ENCODE measurements around the gene KCNIP3. TPM values are rescaled to one million over a fixed set of nuclear protein-coding genes. Genes with fewer than 3 reads are reported as not detected.

Gene KCNIP3
- total RNA-seq, 2 donors from 2014 or later = 4.0 to 5.9 TPM

DNA sequence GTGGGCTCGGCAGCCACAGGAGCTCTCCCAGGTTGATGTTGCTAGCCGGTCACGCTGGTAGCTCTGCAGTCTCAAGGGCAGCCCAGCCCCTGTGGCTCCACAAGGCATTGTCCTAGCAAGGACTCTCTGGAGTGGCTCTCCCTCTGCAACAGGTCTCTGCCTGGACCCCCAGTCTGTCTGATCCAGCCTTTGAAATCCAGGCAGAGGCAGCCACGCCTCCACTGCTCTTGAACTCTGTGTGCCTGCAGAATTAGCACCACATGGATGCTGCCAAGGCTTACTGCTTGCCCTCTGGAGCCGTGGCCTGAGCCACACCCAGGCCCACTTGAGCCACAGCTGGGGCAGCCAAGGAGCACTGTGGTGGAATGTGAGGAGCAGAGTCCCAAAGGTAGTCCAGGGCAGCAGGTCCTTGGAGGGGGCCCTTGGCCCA lies 62.4 kb downstream of the KCNIP3 start:
- no peak for TF ChIP-seq CTCF (IDR thresholded peaks at IDR 0.05)
- DNase-seq (ENCODE audit: low spot score) = no peak
- Histone ChIP-seq H3K27me3 (no peaks in the 10 kb centered on the region), H3K36me3 (no peaks in the 10 kb centered on the region), H3K4me3 (no peak overlapping the region), H3K9me3 (no peaks in the 10 kb centered on the region), H3K27ac (no peak overlapping the region), H3K4me1 (peaks cover 0 to 6% of the 10 kb centered on the region in 2 donors)

DNA sequence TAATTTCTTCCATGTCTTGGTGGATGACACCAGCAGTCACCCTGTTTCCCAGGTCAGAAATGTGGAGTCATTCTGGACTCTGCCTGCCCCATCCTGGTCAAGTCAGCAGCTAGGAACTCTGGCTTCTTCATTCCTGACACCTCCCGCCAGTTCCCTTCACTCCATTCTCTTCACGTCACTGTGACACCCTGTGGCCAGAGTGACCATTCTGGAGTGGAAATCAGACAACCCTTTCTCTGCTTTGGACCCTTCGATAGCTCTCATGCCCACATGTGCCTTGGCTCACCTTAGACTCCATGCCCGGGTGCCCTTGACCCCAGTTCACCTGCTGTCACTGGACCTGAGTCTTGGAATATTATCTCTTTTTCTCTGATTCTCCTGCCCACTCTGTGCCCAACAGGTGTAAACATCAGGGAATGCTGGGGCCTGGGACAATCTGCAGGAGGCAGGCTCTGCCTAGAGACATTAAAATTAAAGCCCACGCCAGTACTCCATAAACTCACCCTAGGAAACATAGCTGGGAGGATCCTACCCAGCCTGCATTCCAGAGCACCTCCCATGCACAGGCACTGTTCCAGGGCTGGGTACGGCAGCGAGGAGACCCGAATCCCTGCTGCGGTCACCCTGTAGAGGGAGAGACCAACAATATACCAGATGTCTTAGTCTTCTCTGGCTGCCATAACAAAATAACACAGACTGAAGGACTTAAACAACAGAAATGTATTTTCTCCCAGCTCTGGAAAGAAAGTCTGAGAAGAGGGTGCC lies 64.3 kb downstream of the KCNIP3 start:
- Histone ChIP-seq H3K27ac (no peak overlapping the region), H3K4me1 (peaks cover 0 to 6% of the 10 kb centered on the region in 2 donors), H3K27me3 (no peaks in the 10 kb centered on the region), H3K4me3 (no peak overlapping the region), H3K9me3 (no peaks in the 10 kb centered on the region), H3K36me3 (no peaks in the 10 kb centered on the region)
- no peak for DNase-seq (ENCODE audit: low spot score)
- no peak for TF ChIP-seq CTCF (IDR thresholded peaks at IDR 0.05)

GRCh38 chr2:95362486-95362885 lies 65.3 kb downstream of the KCNIP3 start:
- TF ChIP-seq CTCF (IDR thresholded peaks at IDR 0.05) = no peak
- Histone ChIP-seq H3K4me3 (no peak overlapping the region), H3K27ac (no peak overlapping the region)

GRCh38 chr2:95366514-95366913 lies 69.4 kb downstream of the KCNIP3 start:
- Histone ChIP-seq H3K27me3 (no peaks in the 10 kb centered on the region), H3K9me3 (no peaks in the 10 kb centered on the region), H3K36me3 (no peaks in the 10 kb centered on the region), H3K27ac (no peak overlapping the region), H3K4me1 (no peaks in the 10 kb centered on the region), H3K4me3 (no peak overlapping the region)
- TF ChIP-seq CTCF (IDR thresholded peaks at IDR 0.05) = no peak
- no peak for DNase-seq (ENCODE audit: low spot score)

More at GRCh38 chr2:95362486-95362885, 65.3 kb downstream of the KCNIP3 start:
- no peaks in the 10 kb centered on the region for H3K36me3 ChIP-seq
- no peaks in the 10 kb centered on the region for H3K27me3 ChIP-seq
- H3K4me1 ChIP-seq = peaks cover 0 to 6% of the 10 kb centered on the region in 2 donors
- no peaks in the 10 kb centered on the region for H3K9me3 ChIP-seq
- DNase-seq (ENCODE audit: low spot score) = no peak

DNA sequence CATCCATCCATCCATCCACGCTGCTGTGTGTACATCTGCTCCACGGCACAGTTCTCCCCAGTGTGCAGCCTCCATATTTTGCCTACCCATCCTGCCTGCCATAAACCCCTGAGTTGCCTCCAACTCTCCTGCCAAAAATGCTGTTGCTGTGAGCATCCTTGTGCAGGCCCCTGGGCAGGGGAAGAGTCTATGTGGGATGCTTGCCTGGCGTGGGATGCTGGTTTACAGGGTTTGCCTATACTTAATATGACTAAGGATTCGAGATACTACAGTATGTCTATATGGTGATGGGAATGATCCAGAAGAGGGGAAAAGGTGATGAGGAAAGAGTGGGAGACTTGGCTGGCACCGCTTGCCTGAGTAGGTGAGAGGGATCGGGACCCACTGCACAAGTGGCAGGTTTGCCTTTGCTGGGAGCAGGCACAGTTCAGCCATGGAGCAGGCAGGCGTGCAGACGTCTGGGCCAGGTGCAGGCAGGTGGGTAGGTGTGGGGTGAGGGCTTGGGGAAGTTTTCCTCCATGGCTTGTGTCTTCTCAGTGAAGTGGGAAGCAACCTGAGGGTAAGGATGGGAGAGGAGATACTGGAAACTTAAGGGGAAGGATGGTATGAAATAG lies 75.2 kb downstream of the KCNIP3 start:
- H3K36me3 ChIP-seq = no peaks in the 10 kb centered on the region
- DNase-seq (ENCODE audit: low spot score) = no peak
- no peaks in the 10 kb centered on the region for H3K4me1 ChIP-seq
- H3K9me3 ChIP-seq = no peaks in the 10 kb centered on the region
- TF ChIP-seq CTCF (IDR thresholded peaks at IDR 0.05) = no peak
- no peak overlapping the region for H3K27ac ChIP-seq
- H3K4me3 ChIP-seq = no peak overlapping the region
- H3K27me3 ChIP-seq = no peaks in the 10 kb centered on the region
